OCI-LY1 (cell line): Measurements from ENCODE around the gene PCNX2.

Source experiments
- CTCF ChIP-seq: fragments of 200-600 bp; sonication (generic), shearing (Covaris generic); IDR thresholded peaks from 2 replicates; pipeline ENCODE4 v1.5.1; 2017; ENCODE audit warnings: mild to moderate bottlenecking, antibody characterized with exemption, low read length, moderate library complexity, mixed read lengths
- EZH2 ChIP-seq: fragments of 200-600 bp; sonication (generic), shearing (Covaris generic); IDR thresholded peaks from 2 replicates; pipeline ENCODE4 v1.8.0; 2017; ENCODE audit warnings: borderline replicate concordance, mixed run types, mild to moderate bottlenecking, antibody characterized with exemption, low read length, moderate library complexity, mixed read lengths

- TF ChIP-seq CTCF (no peak), EZH2 (no peak)
Measured at GRCh38 chr1:233034836-233035235, 260.7 kb downstream of the PCNX2 start.
